NCI-H526 (cell line): ENCODE measurements around the gene OCEL1.
A peak's percentile ranks its signal among the peaks of the same experiment; 100 is the strongest.

Source experiments
- DNase-seq, 2 experiments: peaks; one replicate each; lab custom pipeline; 2025; lab: John Stamatoyannopoulos, UW

Gene OCEL1

DNA sequence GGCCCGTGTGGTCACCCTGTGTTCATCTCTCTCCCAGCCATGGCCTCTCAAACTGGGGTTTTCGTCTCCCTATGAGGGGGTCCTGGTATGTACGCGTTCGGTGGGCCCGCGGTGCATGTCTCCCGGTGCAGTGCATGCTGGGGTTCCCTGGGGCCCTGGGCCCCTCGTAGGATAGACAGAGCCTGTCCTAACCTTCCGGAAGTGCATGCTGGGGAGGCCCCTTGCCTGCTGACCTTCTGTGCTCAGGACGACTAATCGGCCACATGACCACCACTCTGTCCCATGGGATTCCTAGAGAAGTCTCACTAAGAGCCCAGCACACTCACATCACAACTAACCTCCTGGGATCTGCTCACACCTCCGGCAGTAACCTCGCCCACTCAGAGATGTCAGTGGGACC is 15.7 kb upstream of the OCEL1 start:
- no peak for DNase-seq

DNA sequence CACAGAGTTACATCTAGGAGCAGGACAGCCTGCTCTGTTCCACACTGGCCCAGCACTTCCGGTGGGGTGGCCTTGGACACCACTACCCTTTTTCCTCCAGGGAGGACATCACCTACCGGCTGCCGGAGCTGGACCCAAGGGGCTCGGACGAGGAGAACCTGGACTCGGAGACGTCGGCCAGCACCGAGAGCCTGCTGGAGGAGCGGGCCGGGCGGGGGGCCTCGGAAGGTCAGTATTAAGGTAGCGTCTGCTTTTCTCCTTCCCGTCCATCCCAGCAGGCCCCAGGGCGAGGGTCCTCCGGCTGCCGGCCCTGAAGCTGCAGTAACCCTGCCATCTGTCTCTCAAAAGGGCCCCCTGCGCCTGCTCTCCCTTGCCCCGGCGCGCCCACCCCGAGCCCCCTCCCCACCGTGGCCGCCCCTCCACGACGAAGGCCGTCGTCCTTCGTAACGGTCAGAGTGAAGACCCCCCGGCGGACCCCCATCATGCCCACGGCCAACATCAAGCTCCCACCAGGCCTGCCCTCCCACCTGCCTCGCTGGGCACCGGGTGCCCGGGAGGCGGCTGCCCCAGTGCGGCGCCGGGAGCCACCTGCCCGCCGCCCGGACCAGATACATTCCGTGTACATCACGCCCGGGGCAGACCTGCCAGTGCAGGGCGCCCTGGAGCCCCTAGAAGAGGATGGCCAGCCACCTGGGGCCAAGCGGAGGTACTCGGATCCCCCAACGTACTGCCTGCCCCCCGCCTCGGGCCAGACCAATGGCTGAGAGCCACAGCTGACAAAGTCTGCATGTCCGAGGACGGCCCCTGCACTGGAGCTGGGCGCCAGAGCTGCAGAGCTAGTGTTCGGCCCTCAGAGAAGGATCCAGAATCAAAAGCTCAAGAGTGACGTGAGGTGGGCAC is 14.2 kb upstream of the OCEL1 start:
- no peak for DNase-seq

DNA sequence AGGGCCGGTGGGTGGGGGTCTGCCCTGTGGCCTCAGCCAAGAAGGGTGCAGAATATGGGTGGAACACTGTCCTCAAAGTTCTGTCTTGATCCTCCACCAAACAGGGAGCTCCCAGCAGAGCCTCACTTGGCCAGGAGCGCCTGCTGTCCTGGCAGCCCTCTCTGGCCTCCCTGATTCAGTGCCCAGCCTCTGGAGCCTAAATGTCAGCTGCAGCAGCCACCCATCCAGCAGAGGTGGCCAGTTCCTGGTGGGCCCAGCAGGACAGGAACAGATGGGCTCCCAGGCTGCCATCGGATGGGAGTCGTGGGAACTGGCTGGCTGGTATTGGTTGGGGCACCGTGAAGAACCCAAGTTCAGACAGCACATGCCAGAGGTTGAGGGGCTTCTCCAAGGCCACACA is 12.7 kb upstream of the OCEL1 start:
- no peak for DNase-seq

DNA sequence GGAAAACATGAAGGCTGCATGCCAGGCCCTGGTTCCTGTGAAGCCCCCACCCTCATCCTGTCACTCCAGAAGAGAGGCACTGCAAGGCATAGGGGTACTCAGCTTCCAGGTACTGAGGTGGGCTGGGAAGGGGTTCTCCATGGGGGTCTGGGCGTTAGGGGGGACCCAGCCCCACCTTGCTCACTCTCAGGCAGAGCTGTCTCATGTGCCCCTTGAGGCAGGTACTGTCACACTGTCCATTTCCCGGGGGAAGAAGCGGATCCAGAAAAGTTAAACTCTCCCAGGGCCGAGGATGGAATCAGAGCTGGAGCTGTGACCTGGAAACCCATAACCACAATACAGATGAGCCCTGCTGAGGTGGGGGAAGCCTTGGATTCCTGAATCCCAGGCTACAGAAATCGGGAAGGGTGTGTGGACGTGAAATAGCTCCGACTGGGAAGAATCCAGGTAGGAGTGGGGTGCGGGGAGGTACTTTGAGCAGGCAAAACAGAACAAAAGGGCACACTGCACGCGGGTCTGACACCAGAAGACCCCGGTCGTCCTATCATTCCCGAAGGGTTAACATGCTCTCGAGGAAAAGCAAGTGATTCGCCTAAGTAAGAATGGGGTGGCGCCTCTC is 11.4 kb upstream of the OCEL1 start:
- DNase-seq: no peak

DNA sequence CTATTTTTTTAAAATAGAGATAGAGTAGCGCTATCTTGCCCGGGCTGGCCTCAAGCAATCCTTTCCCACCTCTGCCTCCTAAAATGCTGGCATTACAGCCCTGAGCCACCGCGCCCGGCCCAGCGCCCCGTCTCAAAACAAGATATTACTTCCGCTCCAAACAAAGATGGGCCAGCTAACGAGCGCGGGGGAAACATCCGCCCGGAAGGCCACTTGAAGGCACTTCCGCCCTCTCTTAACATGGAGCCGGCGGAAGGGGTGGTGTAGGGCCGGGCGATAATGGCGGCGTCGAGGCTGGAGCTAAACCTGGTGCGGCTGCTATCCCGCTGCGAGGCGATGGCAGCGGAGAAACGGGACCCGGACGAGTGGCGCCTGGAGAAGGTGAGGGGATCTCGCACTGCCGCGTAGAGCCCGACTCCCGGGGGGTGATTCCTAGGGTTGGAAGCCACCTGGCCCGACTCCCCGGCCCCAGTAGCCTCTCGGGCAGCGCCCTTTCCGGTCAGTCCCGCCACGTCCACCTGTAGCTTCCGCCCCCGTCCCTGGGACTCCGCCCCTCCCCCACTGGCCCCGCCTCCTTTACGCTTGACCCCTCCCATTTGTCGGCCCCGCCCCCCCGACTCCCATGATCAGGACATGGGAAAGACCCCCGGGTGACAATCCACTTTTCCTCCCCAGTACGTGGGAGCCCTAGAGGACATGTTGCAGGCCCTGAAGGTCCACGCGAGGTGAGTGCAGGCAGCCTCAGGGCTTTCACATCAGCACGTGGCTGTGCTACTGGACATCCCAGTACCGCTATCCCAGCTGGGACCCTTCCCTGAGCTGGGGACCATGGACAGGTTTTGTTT is 10.7 kb upstream of the OCEL1 start, which contains the start of gene USE1:
Gene USE1 (plus strand): TSS at position 231 of the 845 bp plus-strand sequence. CDS start 49 bp downstream, at position 280.
- DNase-seq: peak; percentile 66 to 87

DNA sequence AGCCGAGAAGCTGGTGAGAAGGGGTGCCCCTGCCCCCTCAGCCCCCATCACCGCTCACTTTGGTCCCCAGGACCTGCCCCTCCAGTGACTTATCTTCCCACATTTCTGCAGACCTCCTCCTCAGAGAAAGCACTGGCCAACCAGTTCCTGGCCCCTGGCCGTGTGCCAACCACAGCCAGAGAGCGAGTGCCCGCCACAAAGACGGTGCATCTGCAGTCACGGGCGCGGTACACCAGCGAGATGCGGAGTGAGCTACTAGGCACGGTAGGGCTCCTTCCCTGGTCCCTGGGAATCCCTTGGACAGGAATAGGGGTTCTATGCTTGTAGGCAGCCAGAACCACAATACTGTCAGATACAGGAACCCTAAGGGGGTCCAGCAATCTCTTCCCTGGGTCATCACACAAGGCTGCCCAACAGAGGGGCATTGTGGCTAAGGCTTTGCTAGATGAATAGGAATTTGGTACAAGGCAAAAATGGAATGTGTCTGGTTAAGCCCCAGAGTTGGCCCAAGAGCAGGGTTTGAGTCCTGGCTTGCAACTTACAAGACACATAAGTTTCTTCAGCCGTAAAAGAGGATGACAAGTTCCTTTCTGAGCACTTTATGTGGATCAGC is 9.9 kb upstream of the OCEL1 start:
- DNase-seq: no peak

DNA sequence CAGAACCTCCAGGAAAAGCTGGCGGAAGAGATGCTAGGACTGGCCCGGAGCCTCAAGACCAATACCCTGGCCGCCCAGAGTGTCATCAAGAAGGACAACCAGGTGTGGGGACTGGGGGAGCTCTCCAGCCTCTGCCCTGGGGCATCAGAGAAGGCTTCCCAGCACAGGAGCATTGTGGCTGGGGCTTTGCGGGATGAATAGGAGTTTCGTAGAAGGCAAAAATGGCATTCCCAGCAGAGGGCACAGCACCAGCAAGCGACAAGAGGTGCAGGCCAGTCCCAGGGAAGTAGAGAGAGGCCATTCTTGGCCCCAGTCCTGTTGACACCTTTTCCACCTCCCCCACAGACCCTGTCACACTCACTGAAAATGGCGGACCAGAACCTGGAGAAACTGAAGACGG is 6.7 kb upstream of the OCEL1 start:
- no peak for DNase-seq

DNA sequence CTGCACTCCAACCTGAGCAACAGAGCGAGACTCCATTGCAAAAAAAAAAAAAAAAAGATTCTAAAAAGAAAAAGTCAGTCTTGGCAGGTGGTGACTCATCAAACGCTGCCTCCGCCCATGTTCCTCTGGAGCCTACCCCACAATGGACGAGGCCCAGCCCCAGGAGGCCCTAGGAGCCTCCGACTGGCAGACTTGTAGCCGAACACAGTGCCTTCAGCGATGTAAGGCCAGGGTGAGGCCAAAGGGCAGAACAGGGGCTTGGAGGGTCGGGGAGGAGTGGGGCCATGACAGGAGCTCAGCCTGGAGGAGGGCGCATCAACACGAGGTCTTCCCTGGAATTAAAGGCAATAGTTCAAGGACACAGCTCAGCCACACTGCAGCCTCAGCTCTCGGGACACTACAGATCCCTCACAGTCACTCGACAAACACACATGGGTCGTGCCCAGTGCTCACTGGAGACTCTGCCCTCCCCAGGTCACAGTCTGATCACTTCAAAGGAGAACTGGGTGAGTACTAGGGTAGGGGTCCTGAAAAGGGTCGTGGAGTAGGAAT is 5.7 kb upstream of the OCEL1 start:
- DNase-seq: no peak

DNA sequence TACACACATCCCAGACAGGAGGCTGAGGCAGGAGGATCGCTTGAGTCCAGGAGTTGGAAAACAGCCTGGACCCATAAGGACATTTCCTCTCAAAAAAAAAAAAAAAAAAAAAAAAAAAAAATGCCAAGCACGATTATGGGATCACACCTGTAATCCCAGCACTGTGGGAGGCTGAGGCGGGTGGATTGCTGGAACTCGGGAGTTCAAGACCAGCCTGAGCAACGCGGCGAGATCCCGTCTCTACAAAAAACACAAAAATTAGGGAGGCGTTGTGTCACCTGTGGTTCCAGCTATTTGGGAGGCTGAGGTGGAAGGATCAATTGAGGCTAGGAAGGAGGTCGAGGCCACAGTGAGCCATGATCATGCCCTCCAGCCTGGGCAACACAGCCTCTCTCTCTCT is 973 bp upstream of the OCEL1 start:
- no peak for DNase-seq

DNA sequence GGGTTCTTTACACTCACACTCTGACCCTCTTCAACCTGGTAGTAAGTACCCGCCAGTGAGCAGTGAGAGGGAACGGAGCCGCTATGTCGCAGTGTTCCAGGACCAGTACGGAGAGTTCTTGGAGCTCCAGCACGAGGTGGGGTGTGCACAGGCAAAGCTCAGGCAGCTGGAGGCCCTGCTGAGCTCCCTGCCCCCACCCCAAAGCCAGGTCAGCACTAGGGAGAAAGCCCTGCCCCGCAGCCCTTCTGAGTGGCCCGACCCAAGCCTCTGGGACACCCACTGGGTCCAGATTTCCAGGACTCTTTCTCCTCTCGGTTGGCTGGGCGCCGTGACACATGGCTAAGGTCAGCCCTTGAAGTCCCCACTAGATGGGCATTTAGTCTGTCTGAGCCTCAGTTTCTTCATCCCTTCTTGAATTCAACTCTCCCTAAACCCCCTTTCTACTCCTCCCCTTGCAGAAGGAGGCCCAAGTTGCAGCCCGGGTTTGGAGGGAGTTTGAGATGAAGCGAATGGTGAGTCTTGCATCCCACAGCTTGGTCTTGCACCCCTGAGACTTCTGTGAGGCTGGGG is 1.9 kb downstream of the OCEL1 start:
- DNase-seq: no peak

DNA sequence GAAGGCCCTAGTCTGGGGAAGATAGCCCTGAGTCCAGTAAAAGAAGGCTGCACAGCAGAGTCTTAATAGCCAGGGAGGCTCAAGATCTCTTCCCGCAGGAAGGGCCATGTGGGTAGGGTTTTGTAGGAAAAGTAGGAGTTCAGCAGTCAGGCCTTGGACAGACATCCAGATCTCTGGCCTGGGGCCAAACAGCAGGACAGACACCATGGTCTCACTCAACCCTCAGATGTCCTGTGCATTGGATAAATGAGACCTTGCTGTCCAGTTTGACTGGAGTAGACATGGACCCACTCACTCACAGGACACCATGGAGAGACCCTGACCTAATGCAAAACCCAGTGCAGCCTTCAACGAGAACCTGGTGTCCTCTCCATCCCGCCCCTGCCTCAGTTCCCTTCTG is 3.9 kb downstream of the OCEL1 start:
- DNase-seq: no peak

DNA sequence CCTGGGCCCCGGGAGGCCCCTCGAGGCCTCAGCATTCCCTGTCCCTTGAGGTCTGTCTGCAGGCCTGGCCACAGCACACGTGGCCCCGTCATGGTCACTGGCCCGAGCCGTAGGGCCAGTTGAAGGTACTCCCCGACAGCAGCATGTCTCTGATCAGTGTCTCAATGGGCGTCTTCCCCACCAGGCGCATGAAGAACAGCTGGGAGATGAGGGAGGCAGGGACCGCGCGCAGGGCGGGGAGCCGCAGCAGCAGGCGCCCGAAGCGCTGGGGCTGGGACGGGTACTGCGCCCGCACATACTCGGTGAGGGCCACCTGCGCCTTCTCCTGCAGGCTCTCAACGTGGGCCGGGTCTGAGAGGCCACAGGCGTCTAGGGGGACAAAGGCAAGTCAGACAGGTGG is 6.2 kb downstream of the OCEL1 start:
- DNase-seq: no peak

DNA sequence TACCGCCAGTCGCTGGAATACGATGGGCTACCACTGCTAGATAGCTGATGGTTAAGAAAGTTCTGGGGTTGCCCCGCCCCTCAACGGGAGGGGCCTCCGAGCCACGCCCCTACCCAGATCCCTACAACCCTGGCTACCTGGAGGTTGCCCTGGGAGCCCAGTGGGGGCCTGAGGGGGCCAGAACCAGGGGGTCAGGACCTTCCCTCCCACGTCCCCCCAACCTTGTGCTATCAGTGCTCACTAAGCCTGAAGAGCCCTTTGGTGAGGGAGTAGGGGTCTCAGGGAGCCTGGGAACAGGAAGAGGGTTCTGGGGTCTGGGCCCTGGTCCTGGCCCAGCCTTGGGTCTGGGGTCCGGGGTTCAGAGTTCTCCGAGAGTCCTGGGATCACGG is 8.9 kb downstream of the OCEL1 start:
- DNase-seq: peak in 1 of 2 experiments; percentile 60

DNA sequence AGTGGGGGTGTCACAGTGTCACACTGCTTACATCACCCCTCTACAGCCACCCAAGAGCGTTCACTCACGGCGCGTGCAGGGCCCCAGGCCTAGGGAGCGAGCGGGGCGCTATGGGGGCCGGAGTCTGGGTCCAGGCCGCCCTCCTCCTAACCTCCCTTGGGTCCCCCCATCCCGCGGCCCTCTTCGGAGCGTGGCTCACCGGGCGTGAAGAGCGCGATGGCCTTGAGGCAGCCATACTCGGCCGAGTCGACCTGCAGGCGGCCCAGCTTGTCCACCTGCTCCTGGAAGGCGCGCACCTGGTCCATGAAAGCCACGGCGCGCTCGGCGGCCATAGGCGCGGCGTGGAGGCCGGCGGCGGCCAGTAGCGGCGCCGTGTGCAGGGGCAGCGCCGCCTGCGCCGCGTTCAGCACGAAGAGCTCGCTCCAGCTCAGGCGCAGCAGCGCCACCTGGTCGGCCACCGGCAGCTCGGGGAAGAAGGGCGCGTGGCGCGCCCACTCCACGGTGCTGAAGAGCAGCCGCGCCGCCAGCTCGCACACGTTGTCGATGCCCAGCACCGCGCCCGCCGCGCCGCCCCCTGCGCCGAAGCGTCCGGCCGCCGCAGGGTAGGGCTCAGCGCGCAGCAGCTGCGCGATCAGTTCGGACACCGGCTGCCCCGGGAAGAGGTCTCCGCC is 9.4 kb downstream of the OCEL1 start:
- peak in 1 of 2 experiments; percentile 63 for DNase-seq

DNA sequence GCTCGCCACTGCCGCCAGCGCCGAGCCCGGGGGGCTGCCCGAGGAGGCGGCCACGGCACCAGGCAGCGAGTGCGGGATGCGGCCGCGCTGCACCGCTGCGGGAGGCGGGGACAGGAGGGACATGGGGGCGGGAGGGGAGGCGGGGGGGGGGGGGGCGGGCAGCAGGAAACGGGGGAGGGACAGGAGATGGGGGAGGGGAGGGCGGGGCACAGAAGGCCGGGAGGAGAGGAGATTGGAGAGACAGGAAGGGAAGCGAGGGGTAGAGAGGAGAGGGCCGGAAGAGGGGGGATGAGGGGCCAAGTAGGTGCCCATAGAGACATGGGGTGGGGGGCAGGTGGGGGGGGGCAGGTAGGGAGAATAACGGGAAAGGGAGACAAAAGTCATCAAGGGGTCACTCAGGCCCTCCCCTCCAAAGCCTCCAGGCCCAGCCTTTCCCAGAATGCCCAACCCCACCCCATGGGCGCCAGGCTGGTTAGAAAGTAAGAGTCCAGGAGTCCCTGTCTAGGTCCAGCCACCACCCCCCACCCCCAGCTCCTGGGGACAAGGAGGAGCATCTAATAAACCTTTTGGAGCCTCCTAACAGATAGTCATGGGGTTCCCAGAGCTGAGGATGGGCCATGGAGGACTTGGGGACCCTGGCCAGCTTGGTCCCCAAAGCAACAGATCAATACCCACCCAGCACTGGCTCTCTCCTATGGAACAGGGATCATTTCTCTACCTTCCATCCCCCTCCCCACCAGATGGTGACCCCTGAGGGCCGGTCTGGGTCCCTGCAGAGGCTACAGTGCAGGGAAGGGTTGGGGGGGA is 10.1 kb downstream of the OCEL1 start:
- peak in 1 of 2 experiments; percentile 60 for DNase-seq

DNA sequence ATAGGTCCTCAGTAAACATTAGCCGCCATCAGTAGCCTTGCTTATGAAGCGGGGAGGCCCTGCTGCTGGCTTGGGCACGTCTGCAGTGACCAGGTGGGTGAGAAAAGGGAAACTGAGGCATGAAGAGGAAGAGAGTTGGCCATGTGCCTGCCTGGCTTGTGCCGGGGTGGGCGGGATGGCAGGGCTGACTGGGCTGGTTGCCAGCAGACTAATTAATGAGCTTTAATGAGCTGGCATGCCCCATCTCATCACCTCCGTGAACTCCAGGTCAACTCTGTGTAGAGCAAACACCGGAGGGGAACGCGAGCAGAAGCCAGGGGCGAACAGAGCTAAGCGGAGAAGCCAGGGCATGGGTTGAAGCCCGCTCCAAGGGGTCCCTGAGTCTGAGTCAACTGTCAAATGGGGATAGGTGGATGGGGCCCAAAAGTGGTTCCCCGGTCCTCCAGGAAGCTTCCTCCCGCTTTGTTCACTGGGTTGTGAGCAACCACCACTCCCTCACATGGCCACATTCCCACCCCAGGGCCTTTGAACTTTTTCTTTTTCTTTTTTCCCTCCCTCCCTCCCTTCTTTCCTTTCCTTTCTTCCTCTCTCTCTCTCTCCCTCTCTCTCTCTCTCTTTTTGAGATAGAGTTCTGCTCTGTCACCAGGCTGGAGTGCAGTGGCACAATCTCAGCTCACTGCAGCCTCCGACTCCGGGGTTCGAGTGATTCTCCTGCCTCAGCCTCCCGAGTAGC is 11.0 kb downstream of the OCEL1 start:
- DNase-seq: no peak

DNA sequence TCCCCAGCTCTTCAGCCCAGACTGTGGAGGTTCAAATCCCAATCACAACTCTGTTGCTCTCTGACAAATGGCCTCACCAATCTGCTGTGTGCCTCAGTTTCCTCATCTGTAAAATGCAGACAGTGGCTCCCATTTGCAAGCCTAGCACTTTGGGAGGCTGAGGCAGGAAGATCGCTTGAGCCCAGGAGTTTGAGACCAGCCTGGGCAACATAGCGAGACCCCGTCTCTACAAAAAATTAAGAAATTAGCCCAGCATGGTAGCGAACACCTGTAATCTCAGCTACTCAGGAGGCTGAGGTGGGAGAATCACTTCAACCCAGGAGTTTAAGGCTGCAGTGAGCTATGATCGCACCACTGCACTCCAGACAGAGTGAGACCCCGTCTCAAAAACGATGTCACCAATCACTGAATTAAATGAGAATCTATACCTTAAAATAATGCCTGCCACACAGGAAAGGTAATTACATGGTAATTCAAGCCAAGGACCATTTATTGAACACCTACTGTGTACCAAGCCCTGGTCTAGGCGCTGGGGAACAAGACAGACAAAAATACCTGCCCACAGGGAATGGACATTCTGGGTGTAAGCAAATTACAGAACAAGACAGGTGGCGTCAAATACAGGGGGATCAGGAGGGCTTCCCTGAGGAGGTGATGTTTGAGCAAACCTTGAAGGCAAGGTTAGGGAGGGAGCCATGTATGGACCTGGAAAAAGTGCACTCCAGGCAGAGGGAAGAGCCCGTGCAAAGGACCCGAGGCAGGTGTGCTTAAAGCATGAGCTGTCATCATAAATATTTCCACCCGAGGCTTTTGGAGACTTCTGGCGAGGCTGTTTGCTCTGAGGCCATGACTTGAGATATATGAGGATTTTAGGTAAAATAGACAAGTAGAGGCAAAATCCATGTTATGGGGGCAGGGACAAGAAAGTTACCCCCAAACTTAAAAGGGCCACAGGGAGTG is 12.0 kb downstream of the OCEL1 start:
- no peak for DNase-seq
